HepG2 (cell line): ENCODE measurements around the gene ACP5. TPM values are rescaled to one million over a fixed set of nuclear protein-coding genes. Genes with fewer than 3 reads are reported as not detected.

Source experiments
- ARNT2 ChIP-seq: sonication (generic); formaldehyde crosslinking; IDR thresholded peaks from 2 replicates; pipeline ENCODE4 v1.8.0; 2022; ENCODE audit warnings: mild to moderate bottlenecking, low read depth, missing genetic modification reagents, moderate library complexity
- CCDC6 ChIP-seq: sonication (generic); formaldehyde crosslinking; IDR thresholded peaks from 2 replicates; pipeline ENCODE4 v1.8.1; 2022; ENCODE audit warnings: mild to moderate bottlenecking, missing genetic modification reagents, moderate library complexity
- CENPX ChIP-seq: sonication (generic); formaldehyde crosslinking; IDR thresholded peaks from 2 replicates; pipeline ENCODE4 v1.9.0; 2021; ENCODE audit warnings: mild to moderate bottlenecking, missing genetic modification reagents, moderate library complexity
- EP300 ChIP-seq, 3 experiments: sonication (generic) in 1 of 3; formaldehyde crosslinking in 1 of 3; IDR thresholded peaks; 2 replicates each; pipeline versions ENCODE4 v1.5.1 to v1.6.1; 2011 to 2020; ENCODE audit warnings: low read depth in 2 of 3, low read length in 2 of 3, borderline replicate concordance in 1 of 3, improper control_type of control experiment in 1 of 3, mild to moderate bottlenecking in 1 of 3, missing genetic modification reagents in 1 of 3, moderate library complexity in 1 of 3
- HOXA7 ChIP-seq: sonication (generic); formaldehyde crosslinking; IDR thresholded peaks from 2 replicates; pipeline ENCODE4 v1.8.1; 2022; ENCODE audit warnings: mild to moderate bottlenecking, missing genetic modification reagents, moderate library complexity
- IRF2 ChIP-seq: IDR thresholded peaks from 2 replicates; pipeline ENCODE4 v1.6.1; 2018; ENCODE audit warnings: missing genetic modification reagents, missing compliant biosample characterization
- MAF1 ChIP-seq: sonication (generic); formaldehyde crosslinking; IDR thresholded peaks from 2 replicates; pipeline ENCODE4 v1.5.0; 2020; ENCODE audit warnings: missing genetic modification reagents, borderline replicate concordance
- NFIB ChIP-seq: sonication (generic); formaldehyde crosslinking; IDR thresholded peaks from 2 replicates; pipeline ENCODE4 v1.9.0; 2021; ENCODE audit warnings: missing genetic modification reagents, mild to moderate bottlenecking, borderline replicate concordance
- TFDP1 ChIP-seq: IDR thresholded peaks from 2 replicates; pipeline ENCODE4 v1.6.1; 2016; ENCODE audit warnings: missing compliant biosample characterization, missing genetic modification reagents, borderline replicate concordance
- THAP7 ChIP-seq: sonication (generic); formaldehyde crosslinking; IDR thresholded peaks from 2 replicates; pipeline ENCODE4 v1.8.1; 2023; ENCODE audit warnings: mild to moderate bottlenecking, missing genetic modification reagents
- THAP8 ChIP-seq: sonication (generic); formaldehyde crosslinking; IDR thresholded peaks from 2 replicates; pipeline ENCODE4 v1.5.1; 2020; ENCODE audit warnings: missing genetic modification reagents, mild to moderate bottlenecking, borderline replicate concordance
- ZBTB10 ChIP-seq: sonication (generic); formaldehyde crosslinking; IDR thresholded peaks from 2 replicates; pipeline ENCODE4 v1.4.0; 2020; ENCODE audit warnings: missing genetic modification reagents, borderline replicate concordance
- ZBTB39 ChIP-seq: sonication (generic); formaldehyde crosslinking; IDR thresholded peaks from 2 replicates; pipeline ENCODE4 v1.5.0; 2020; ENCODE audit warnings: missing genetic modification reagents
- ZBTB43 ChIP-seq: sonication (generic); formaldehyde crosslinking; conservative IDR thresholded peaks from 2 replicates; pipeline ENCODE4 v1.4.0; 2020; ENCODE audit warnings: missing genetic modification reagents
- ZNF20 ChIP-seq: sonication (generic); formaldehyde crosslinking; IDR thresholded peaks from 2 replicates; pipeline ENCODE4 v1.4.0; 2020; ENCODE audit warnings: mild to moderate bottlenecking, moderate library complexity, missing genetic modification reagents
- ZNF34 ChIP-seq: sonication (generic); formaldehyde crosslinking; IDR thresholded peaks from 2 replicates; pipeline ENCODE4 v1.4.0; 2020; ENCODE audit warnings: mild to moderate bottlenecking, missing genetic modification reagents, borderline replicate concordance
- ZNF564 ChIP-seq: sonication (generic); formaldehyde crosslinking; IDR thresholded peaks from 2 replicates; pipeline ENCODE4 v1.8.1; 2023; ENCODE audit warnings: mild to moderate bottlenecking, missing genetic modification reagents
- ZNF616 ChIP-seq: sonication (generic); formaldehyde crosslinking; IDR thresholded peaks from 2 replicates; pipeline ENCODE4 v1.5.0; 2020; ENCODE audit warnings: low read depth, mild to moderate bottlenecking, missing genetic modification reagents
- ZNF766 ChIP-seq: sonication (generic); formaldehyde crosslinking; IDR thresholded peaks from 2 replicates; pipeline ENCODE4 v1.5.0; 2020; ENCODE audit warnings: missing genetic modification reagents, borderline replicate concordance
- polyA plus RNA-seq, 8 experiments: library from polyadenylated mRNA; depleted of rRNA in 3 of 8; stranded (reverse) in 7 of 8; unstranded in 1 of 8; fragments of >200 nt; fragmentation: Illumina TruSeq in 4 of 8; extraction: Trizol in 4 of 8; gene quantifications; 2 replicates each; pipeline versions ENCODE4 v1.2.1 to v1.2.3, GENCODE V29; 2011 to 2016; ENCODE audit warnings: low read depth in 4 of 8, missing spikeins in 1 of 8, mixed read lengths in 1 of 8; ENCODE audit not compliant: insufficient read depth in 1 of 8
- total RNA-seq, 5 experiments: library from RNA; depleted of rRNA; stranded (reverse); fragments of >200 nt; fragmentation: Illumina TruSeq; extraction: Trizol; gene quantifications; 2 replicates each; pipeline ENCODE4 v1.2.3, GENCODE V29; 2016; ENCODE audit warnings: low read depth in 1 of 5

Gene ACP5
- total and polyA plus RNA-seq, 2 of the 13 experiments (the other 11 are each of a cell fraction or from before 2014, with no cell fraction given), result 1.3 to 6.7 TPM

- TF ChIP-seq ZBTB43 (CRISPR knock-in tag) (no peak), THAP8 (CRISPR knock-in tag) (no peak), EP300 (IDR thresholded peaks at IDR 0.05; ENCODE audit: low read depth in 2 of 2, low read length in 2 of 2) (no peak), EP300 (CRISPR knock-in tag; IDR thresholded peaks at IDR 0.05; ENCODE audit: borderline replicate concordance) (no peak), ZNF616 (CRISPR knock-in tag) (no peak), ZBTB10 (CRISPR knock-in tag) (no peak), CCDC6 (no peak), ZNF564 (CRISPR knock-in tag) (no peak), THAP7 (0 out of 2 replicates have a peak, but pooled peaks have one; percentile 71), ZNF34 (CRISPR knock-in tag) (no peak), MAF1 (CRISPR knock-in tag) (no peak), NFIB (CRISPR knock-in tag) (no peak), TFDP1 (CRISPR knock-in tag) (no peak; the same call in 1 of the 2 replicates), CENPX (CRISPR knock-in tag) (no peak), ZNF766 (no peak; the same call in 1 of the 2 replicates), ARNT2 (CRISPR knock-in tag) (0 out of 2 replicates have a peak, but pooled peaks have one; percentile 23), ZBTB39 (no peak), HOXA7 (CRISPR knock-in tag) (no peak), ZNF20 (CRISPR knock-in tag) (no peak), IRF2 (peak; percentile 80)
Measured at GRCh38 chr19:11528551-11529341, 48.7 kb downstream of the ACP5 start, which contains the start of gene ECSIT (continued).
